Colonic mucosa (tissue), 4 donors: ENCODE data around the gene AP2A2. TPM values are rescaled to one million over a fixed set of nuclear protein-coding genes. Genes with fewer than 3 reads are reported as not detected.

ENCODE experiments used
- DNase-seq: peaks from one replicate; pipeline ENCODE4 v3.0.0-alpha.2; 2020
- H3K27ac ChIP-seq: fragments of 200-600 bp; one replicate; pipeline ENCODE4 v1.8.0; 2021
- H3K27me3 ChIP-seq: fragments of 200-600 bp; one replicate; pipeline ENCODE4 v1.8.0; 2021
- H3K36me3 ChIP-seq: fragments of 200-600 bp; one replicate; pipeline ENCODE4 v1.8.0; 2021
- H3K4me1 ChIP-seq: fragments of 200-600 bp; one replicate; pipeline ENCODE4 v1.8.0; 2021; ENCODE audit warnings: mild to moderate bottlenecking
- H3K4me3 ChIP-seq: fragments of 200-600 bp; one replicate; pipeline ENCODE4 v1.8.0; 2021
- H3K9ac ChIP-seq, 2 donors: one replicate each; pipeline ENCODE4 v1.7.0; 2013; ENCODE audit warnings: control low read depth in 2 of 2, low read depth in 2 of 2, low read length in 2 of 2
- H3K9me3 ChIP-seq: fragments of 200-600 bp; one replicate; pipeline ENCODE4 v1.8.0; 2021
- intact Hi-C: fragments of 100-400 bp; cut with DNase I; formaldehyde crosslinking; loops from one replicate; pipeline ENCODE4 v1.14.1; 2022
- total RNA-seq, 2 donors: library from RNA; stranded (reverse); fragmentation: NEBNext Ultra II Directional in 1 of 2; extraction: Animal tissue kit (Norgen Biotek cat#: 25700) in 1 of 2; gene quantifications; one replicate each; pipeline ENCODE4 v1.2.1, GENCODE V29; 2021
- TF ChIP-seq, protein P1 (sequence below): fragments of 200-600 bp; IDR thresholded peaks from one replicate; pipeline ENCODE4 v1.8.0; 2022; ENCODE audit warnings: antibody characterized with exemption, mild to moderate bottlenecking
- donor health status: healthy.
- donor health status: DM: no; HTN: no; CAD: no.
- donor health status: DM: no; HTN: no; CAD: no.

Gene AP2A2
- total RNA-seq, 2 donors from 2014 or later = 69.4 to 72.5 TPM

GRCh38 chr11:995044-995751 is 69.5 kb downstream of the AP2A2 start:
- TF ChIP-seq, protein P1, sequence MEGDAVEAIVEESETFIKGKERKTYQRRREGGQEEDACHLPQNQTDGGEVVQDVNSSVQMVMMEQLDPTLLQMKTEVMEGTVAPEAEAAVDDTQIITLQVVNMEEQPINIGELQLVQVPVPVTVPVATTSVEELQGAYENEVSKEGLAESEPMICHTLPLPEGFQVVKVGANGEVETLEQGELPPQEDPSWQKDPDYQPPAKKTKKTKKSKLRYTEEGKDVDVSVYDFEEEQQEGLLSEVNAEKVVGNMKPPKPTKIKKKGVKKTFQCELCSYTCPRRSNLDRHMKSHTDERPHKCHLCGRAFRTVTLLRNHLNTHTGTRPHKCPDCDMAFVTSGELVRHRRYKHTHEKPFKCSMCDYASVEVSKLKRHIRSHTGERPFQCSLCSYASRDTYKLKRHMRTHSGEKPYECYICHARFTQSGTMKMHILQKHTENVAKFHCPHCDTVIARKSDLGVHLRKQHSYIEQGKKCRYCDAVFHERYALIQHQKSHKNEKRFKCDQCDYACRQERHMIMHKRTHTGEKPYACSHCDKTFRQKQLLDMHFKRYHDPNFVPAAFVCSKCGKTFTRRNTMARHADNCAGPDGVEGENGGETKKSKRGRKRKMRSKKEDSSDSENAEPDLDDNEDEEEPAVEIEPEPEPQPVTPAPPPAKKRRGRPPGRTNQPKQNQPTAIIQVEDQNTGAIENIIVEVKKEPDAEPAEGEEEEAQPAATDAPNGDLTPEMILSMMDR = no peak
- H3K4me3 ChIP-seq = no peak overlapping the region
- H3K9me3 ChIP-seq = no peaks in the 10 kb centered on the region
- no peaks in the 10 kb centered on the region for H3K27me3 ChIP-seq
- H3K4me1 ChIP-seq = no peaks in the 10 kb centered on the region
- DNase-seq = no peak
- no peaks in the 10 kb centered on the region for H3K36me3 ChIP-seq
- no peak overlapping the region for H3K9ac ChIP-seq
- intact Hi-C loops = no loop called here
- H3K27ac ChIP-seq = no peak overlapping the region

DNA sequence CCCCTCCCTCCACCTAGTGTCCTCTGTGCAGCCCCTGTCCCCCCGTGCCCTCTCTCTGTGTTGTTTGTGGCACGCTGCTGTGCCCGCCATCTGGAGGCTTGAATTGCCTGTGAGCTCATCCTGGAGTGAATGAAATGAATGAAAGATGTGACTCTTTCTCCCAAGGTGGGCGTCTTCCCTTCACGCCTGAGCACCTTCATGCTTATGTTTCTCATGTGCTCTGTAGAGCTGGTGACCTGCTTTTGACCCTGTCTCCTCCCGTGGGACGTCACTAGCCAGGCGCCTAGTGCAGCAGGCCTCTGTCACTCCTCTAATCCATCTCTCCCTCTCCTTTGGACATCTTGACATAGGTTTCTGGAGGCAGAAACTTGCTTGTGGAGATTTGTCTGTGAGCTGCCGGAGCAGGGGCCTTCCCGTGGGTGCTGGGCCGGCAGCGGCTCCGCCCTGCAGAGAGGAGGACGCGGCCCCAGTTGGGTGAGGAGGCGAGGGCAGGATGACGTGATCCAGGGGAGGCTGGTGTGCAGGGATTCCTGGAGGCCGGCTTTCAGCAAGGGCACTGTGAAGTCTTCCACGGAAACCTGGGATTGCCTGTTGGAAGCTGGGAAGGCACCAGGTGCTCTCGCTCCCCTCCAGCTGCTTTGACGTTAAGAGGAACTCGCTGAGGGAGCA is 70.2 kb downstream of the AP2A2 start:
- no peak for DNase-seq
- H3K27me3 ChIP-seq = no peaks in the 10 kb centered on the region
- H3K9me3 ChIP-seq = no peaks in the 10 kb centered on the region
- H3K27ac ChIP-seq = no peak overlapping the region
- TF ChIP-seq, protein P1 = no peak
- H3K9ac ChIP-seq = no peak overlapping the region
- no peak overlapping the region for H3K4me3 ChIP-seq
- intact Hi-C loops = no loop called here
- H3K4me1 ChIP-seq = no peaks in the 10 kb centered on the region
- H3K36me3 ChIP-seq = no peaks in the 10 kb centered on the region

- Histone ChIP-seq H3K4me3 (no peak overlapping the region), H3K27me3 (no peaks in the 10 kb centered on the region), H3K9me3 (no peaks in the 10 kb centered on the region), H3K4me1 (no peaks in the 10 kb centered on the region), H3K9ac (no peak overlapping the region), H3K36me3 (no peaks in the 10 kb centered on the region), H3K27ac (no peak overlapping the region)
- intact Hi-C loops = no loop called here
- TF ChIP-seq, protein P1 = no peak
- DNase-seq = no peak
Measured at GRCh38 chr11:996681-997080, 71.0 kb downstream of the AP2A2 start.

GRCh38 chr11:997907-998306 is 72.2 kb downstream of the AP2A2 start:
- no peak for DNase-seq
- Histone ChIP-seq H3K36me3 (no peaks in the 10 kb centered on the region), H3K9ac (no peak overlapping the region), H3K9me3 (no peaks in the 10 kb centered on the region), H3K27ac (no peak overlapping the region), H3K4me1 (no peaks in the 10 kb centered on the region), H3K4me3 (no peak overlapping the region), H3K27me3 (no peaks in the 10 kb centered on the region)
- intact Hi-C loops = no loop called here
- TF ChIP-seq, protein P1 = no peak

DNA sequence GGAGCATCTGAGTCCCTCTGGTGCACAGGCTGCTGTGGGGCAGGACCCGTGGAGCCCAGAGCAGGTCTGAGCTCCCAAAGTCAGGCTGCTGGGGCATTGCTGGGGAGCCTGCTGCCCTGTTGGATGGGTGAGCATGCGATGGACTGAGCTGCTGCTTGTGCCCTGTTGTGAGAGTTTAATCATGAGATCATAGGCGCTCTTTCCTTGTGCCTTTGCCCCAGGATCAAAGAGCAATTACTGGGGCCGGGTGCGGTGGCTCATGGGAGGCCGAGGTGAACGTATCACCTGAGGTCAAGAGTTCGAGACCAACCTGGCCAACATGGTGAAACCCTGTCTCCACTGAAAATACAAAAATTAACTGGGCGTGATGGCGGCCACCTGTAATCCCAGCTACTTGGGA is 73.3 kb downstream of the AP2A2 start:
- no peak for DNase-seq
- TF ChIP-seq, protein P1 = no peak
- no peaks in the 10 kb centered on the region for H3K36me3 ChIP-seq

More for the DNA sequence above, 73.3 kb downstream of the AP2A2 start:
- H3K27me3 ChIP-seq = no peaks in the 10 kb centered on the region
- no peaks in the 10 kb centered on the region for H3K9me3 ChIP-seq
- intact Hi-C loops = no loop called here
- H3K9ac ChIP-seq = no peak overlapping the region
- H3K4me1 ChIP-seq = no peaks in the 10 kb centered on the region
- no peak overlapping the region for H3K27ac ChIP-seq
- no peak overlapping the region for H3K4me3 ChIP-seq
